Lower leg skin (tissue), 4 donors: ENCODE results near the gene ECM2. TPM values are rescaled to one million over a fixed set of nuclear protein-coding genes. Genes with fewer than 3 reads are reported as not detected.

Experiments
- DNase-seq, 2 donors: peaks; one replicate each; pipeline ENCODE4 v3.0.0-alpha.2; 2019; ENCODE audit warnings: low spot score in 2 of 2
- H3K4me3 ChIP-seq: fragments of 200-600 bp; sonication (generic); 2 replicates; pipeline ENCODE4 v1.5.1; 2017; ENCODE audit warnings: mild to moderate bottlenecking, low read depth; ENCODE audit not compliant: poor library complexity, severe bottlenecking
- POLR2A ChIP-seq, 2 donors: fragments of 450-650 bp; IDR thresholded peaks; one replicate each; pipeline ENCODE4 v1.6.1; 2016 to 2017; ENCODE audit warnings: antibody characterized with exemption in 2 of 2, mild to moderate bottlenecking in 1 of 2, moderate library complexity in 1 of 2
- intact Hi-C: fragments of 100-400 bp; cut with DNase I; formaldehyde crosslinking; loops from one replicate; pipeline ENCODE4 v1.15.0; 2023; ENCODE audit warnings: low total_unique reads
- microRNA-seq, 2 donors: library from miRNA; unstranded; fragments of <30 nt; microRNA quantifications; one replicate each; pipeline ENCODE4, GENCODE V29; 2016; ENCODE audit warnings: borderline replicate concordance in 2 of 2, borderline number of aligned reads in 1 of 2
- total RNA-seq, 4 donors: library from RNA; depleted of rRNA; stranded (reverse); fragments of >200 nt; gene quantifications; one replicate each; pipeline ENCODE4 v1.1.0, GENCODE V29; 2016
- TF ChIP-seq, protein P1 (sequence below), 3 donors: fragments of 450-650 bp; IDR thresholded peaks; one replicate each; pipeline ENCODE4 v1.5.1; 2016; ENCODE audit warnings: antibody characterized with exemption in 3 of 3, mild to moderate bottlenecking in 3 of 3, moderate library complexity in 2 of 3

ECM2 gene
- total RNA-seq, 4 donors from 2014 or later, result 2.4 to 10.1 (median 3.8) TPM

DNA sequence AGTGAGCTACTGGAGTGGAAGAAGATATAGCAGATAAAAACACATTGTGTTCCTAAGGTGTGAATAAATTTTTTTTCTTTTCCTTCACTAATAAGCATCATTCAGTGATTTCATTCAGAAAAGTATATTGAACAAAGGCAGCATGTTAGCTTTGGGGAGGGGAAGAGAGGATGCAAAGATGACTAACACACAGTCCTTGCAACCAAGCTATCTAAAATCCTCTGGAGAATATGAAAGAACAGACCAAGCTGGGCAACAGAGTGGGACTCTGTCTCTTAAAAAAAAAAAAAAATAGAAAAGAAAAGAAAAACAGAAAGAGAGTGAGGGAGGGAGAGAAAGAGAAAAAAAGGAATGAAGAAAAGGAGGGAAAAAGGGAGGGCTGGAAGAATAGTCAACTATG lies 89.3 kb downstream of the ECM2 start:
- intact Hi-C loops, result no loop called here
- H3K4me3 ChIP-seq, result no peak overlapping the region
- DNase-seq, result no peak
- TF ChIP-seq, protein P1, sequence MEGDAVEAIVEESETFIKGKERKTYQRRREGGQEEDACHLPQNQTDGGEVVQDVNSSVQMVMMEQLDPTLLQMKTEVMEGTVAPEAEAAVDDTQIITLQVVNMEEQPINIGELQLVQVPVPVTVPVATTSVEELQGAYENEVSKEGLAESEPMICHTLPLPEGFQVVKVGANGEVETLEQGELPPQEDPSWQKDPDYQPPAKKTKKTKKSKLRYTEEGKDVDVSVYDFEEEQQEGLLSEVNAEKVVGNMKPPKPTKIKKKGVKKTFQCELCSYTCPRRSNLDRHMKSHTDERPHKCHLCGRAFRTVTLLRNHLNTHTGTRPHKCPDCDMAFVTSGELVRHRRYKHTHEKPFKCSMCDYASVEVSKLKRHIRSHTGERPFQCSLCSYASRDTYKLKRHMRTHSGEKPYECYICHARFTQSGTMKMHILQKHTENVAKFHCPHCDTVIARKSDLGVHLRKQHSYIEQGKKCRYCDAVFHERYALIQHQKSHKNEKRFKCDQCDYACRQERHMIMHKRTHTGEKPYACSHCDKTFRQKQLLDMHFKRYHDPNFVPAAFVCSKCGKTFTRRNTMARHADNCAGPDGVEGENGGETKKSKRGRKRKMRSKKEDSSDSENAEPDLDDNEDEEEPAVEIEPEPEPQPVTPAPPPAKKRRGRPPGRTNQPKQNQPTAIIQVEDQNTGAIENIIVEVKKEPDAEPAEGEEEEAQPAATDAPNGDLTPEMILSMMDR (IDR thresholded peaks at IDR 0.05), result no peak
- TF ChIP-seq POLR2A (IDR thresholded peaks at IDR 0.05), result no peak

Small RNAs within 50 kb of the gene (microRNA-seq; reads per million reads assigned to microRNA genes)
- 0 reads per million in 2 donors for gene MIR4670

Other genes starting within 250 kb of the ECM2 start
- 10 to 100 TPM; 39.3 to 54.9 (median 46.7) TPM for gene IARS1, start 242.3 kb downstream of the ECM2 start, total RNA-seq
- 10 to 100 TPM; 20.4 to 40.8 (median 21.9) TPM for gene NOL8, start 210.6 kb downstream of the ECM2 start, total RNA-seq
- gene CENPP, start 210.0 kb downstream of the ECM2 start, total RNA-seq, result 10 to 100 TPM in 2 of 4 donors, 1 to 10 TPM in 2; 7.8 to 28.8 (median 12.2) TPM
- gene OGN, start 131.4 kb downstream of the ECM2 start, total RNA-seq, result 1 to 10 TPM in 2 of 4 donors, under 1 TPM in 2; 0.27 to 1.8 (median 0.88) TPM
- 10 to 100 TPM in 1 of 4 donors, 1 to 10 TPM in 3; 2.3 to 14.0 (median 4.9) TPM for gene OMD, start 111.5 kb downstream of the ECM2 start, total RNA-seq
- 1 to 10 TPM; 3.0 to 9.1 (median 5.7) TPM for gene ASPN, start 53.5 kb downstream of the ECM2 start, total RNA-seq
- gene IPPK, start 134.1 kb upstream of the ECM2 start, total RNA-seq, result 10 to 100 TPM; 49.2 to 71.5 (median 54.4) TPM
- 100 to 1,000 TPM; 177 to 182 (median 180) TPM for gene BICD2, start 228.8 kb upstream of the ECM2 start, total RNA-seq